HepG2 (cell line): ENCODE measurements around the gene RBX1.

Source experiments
- BRCA1 ChIP-seq: sonication (generic); formaldehyde crosslinking; IDR thresholded peaks from 2 replicates; pipeline ENCODE4 v1.4.0; 2020; ENCODE audit warnings: missing genetic modification reagents
- GTF2F1 ChIP-seq: fragments of 150-350 bp; IDR thresholded peaks from 2 replicates; pipeline ENCODE4 v1.6.1; 2014; ENCODE audit warnings: low read length
- JUND ChIP-seq: sonication (generic); formaldehyde crosslinking; IDR thresholded peaks from 2 replicates; pipeline ENCODE4 v1.8.0; 2022; ENCODE audit warnings: mild to moderate bottlenecking, missing genetic modification reagents
- PRDM10 ChIP-seq: sonication (generic); formaldehyde crosslinking; IDR thresholded peaks from 2 replicates; pipeline ENCODE4 v1.4.0; 2020; ENCODE audit warnings: low read depth, missing genetic modification reagents
- TF ChIP-seq, protein P1 (sequence below): sonication (generic); formaldehyde crosslinking; IDR thresholded peaks from 2 replicates; pipeline ENCODE4 v1.5.0; 2020; ENCODE audit warnings: mild to moderate bottlenecking, missing genetic modification reagents, moderate library complexity

DNA sequence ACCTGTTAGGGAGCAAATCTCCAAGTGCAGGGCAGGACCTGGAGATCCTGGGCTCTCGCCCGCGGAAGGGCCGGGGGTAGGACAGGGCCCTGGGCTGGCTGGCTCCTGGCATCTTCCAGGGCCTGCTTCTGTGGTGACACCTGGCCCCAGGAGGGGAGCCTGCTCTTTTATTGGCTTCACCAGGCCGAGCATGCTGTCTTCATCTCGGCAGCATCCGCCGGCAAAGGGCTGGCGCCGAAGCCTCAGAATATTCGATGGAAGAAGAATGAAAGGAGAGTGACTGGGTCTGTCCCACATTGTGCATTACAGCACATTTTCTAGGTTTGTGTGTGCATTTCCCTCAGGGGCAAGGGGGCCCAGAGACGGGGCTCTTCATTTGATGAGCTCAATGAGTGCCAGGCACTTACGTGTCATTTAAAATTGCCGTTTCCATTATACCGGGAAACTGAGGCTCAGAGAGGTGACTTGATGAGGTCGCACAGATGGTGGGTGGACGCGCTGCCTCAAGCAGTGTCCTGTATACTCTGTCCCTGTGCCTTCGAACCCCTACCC is 70.0 kb downstream of the RBX1 start:
- TF ChIP-seq GTF2F1: no peak
- TF ChIP-seq PRDM10 (CRISPR knock-in tag): no peak
- no peak for TF ChIP-seq JUND
- TF ChIP-seq, protein P1, sequence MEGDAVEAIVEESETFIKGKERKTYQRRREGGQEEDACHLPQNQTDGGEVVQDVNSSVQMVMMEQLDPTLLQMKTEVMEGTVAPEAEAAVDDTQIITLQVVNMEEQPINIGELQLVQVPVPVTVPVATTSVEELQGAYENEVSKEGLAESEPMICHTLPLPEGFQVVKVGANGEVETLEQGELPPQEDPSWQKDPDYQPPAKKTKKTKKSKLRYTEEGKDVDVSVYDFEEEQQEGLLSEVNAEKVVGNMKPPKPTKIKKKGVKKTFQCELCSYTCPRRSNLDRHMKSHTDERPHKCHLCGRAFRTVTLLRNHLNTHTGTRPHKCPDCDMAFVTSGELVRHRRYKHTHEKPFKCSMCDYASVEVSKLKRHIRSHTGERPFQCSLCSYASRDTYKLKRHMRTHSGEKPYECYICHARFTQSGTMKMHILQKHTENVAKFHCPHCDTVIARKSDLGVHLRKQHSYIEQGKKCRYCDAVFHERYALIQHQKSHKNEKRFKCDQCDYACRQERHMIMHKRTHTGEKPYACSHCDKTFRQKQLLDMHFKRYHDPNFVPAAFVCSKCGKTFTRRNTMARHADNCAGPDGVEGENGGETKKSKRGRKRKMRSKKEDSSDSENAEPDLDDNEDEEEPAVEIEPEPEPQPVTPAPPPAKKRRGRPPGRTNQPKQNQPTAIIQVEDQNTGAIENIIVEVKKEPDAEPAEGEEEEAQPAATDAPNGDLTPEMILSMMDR (CRISPR knock-in tag): no peak
- no peak for TF ChIP-seq BRCA1 (CRISPR knock-in tag)
